HEK293 (cell line): ENCODE measurements around the gene SHROOM4.

Experiments
- CTCF ChIA-PET: fragments of 350-600 bp; formaldehyde crosslinking; extraction: SDS; loops from one replicate; lab custom pipeline; 2021; ENCODE audit warnings: antibody characterized with exemption; lab: Yijun Ruan, JAX
- POLR2A ChIA-PET: fragments of 300-600 bp; formaldehyde crosslinking; extraction: SDS; loops from one replicate; lab custom pipeline; 2020; ENCODE audit warnings: antibody characterized with exemption, inconsistent platforms; lab: Yijun Ruan, JAX
- H3K27ac ChIP-seq: fragments of 200-500 bp; sonication (Bioruptor generic); 2 replicates; pipeline ENCODE4 v1.5.1; 2014; ENCODE audit warnings: low read depth, low read length, control low read depth, inconsistent platforms; ENCODE audit errors: extremely low read depth
- H3K36me3 ChIP-seq, 2 experiments: fragments of 200-500 bp in 1 of 2; sonication (Bioruptor generic) in 1 of 2; 1 replicate in 1 of 2; 2 replicates in 1 of 2; pipeline ENCODE4 v1.5.1; 2014 to 2017; ENCODE audit warnings: inconsistent platforms in 2 of 2, low read length in 2 of 2; ENCODE audit not compliant: control insufficient read depth in 2 of 2, insufficient read depth in 1 of 2
- H3K4me1 ChIP-seq: fragments of 200-500 bp; sonication (Bioruptor generic); 2 replicates; pipeline ENCODE4 v1.5.1; 2014; ENCODE audit warnings: mild to moderate bottlenecking, low read length, inconsistent platforms; ENCODE audit not compliant: control insufficient read depth, insufficient read depth
- H3K4me3 ChIP-seq: 2 replicates; pipeline ENCODE4 v1.5.1; 2011; ENCODE audit warnings: low read depth, mild to moderate bottlenecking, control low read depth, low read length, moderate library complexity
- H3K9me3 ChIP-seq: fragments of 200-500 bp; sonication (Bioruptor generic); 2 replicates; pipeline ENCODE4 v1.5.1; 2014; ENCODE audit warnings: low read depth, low read length, inconsistent platforms; ENCODE audit not compliant: control insufficient read depth, insufficient read depth
- ATF2 ChIP-seq: fragments of 450-650 bp; formaldehyde crosslinking; IDR thresholded peaks from 2 replicates; pipeline ENCODE4 v1.5.1; 2016; ENCODE audit warnings: missing biosample characterization, missing genetic modification characterization, low read depth
- ELK4 ChIP-seq: IDR thresholded peaks from 2 replicates; pipeline ENCODE4 v1.6.1; 2011; ENCODE audit warnings: mild to moderate bottlenecking, low read depth, low read length, borderline replicate concordance
- KLF16 ChIP-seq: fragments of 450-650 bp; formaldehyde crosslinking; IDR thresholded peaks from 2 replicates; pipeline ENCODE4 v1.5.1; 2017; ENCODE audit warnings: missing biosample characterization, missing genetic modification characterization
- SP7 ChIP-seq: fragments of 450-650 bp; formaldehyde crosslinking; IDR thresholded peaks from 2 replicates; pipeline ENCODE4 v1.5.1; 2016; ENCODE audit warnings: missing biosample characterization, missing genetic modification characterization
- YY1 ChIP-seq: fragments of 450-650 bp; formaldehyde crosslinking; IDR thresholded peaks from 2 replicates; pipeline ENCODE4 v1.5.1; 2018; ENCODE audit warnings: missing biosample characterization, missing genetic modification characterization
- ZBTB11 ChIP-seq: fragments of 450-650 bp; formaldehyde crosslinking; conservative IDR thresholded peaks from 2 replicates; pipeline ENCODE4 v1.5.1; 2016; ENCODE audit warnings: low read depth, missing biosample characterization, missing genetic modification characterization
- ZBTB21 ChIP-seq: fragments of 450-650 bp; formaldehyde crosslinking; IDR thresholded peaks from 2 replicates; pipeline ENCODE4 v1.5.1; 2017; ENCODE audit warnings: missing biosample characterization, missing genetic modification characterization
- ZBTB7A ChIP-seq: fragments of 450-650 bp; formaldehyde crosslinking; IDR thresholded peaks from 2 replicates; pipeline ENCODE4 v1.5.1; 2016; ENCODE audit warnings: low read depth, missing biosample characterization, missing genetic modification characterization
- ZNF132 ChIP-seq: fragments of 450-650 bp; formaldehyde crosslinking; IDR thresholded peaks from 2 replicates; pipeline ENCODE4 v1.5.1; 2017; ENCODE audit warnings: missing biosample characterization, missing genetic modification characterization, borderline replicate concordance
- ZNF138 ChIP-seq: fragments of 450-650 bp; formaldehyde crosslinking; IDR thresholded peaks from 2 replicates; pipeline ENCODE4 v1.5.1; 2016; ENCODE audit warnings: missing biosample characterization, missing genetic modification characterization, borderline replicate concordance
- ZNF311 ChIP-seq: fragments of 450-650 bp; formaldehyde crosslinking; IDR thresholded peaks from 2 replicates; pipeline ENCODE4 v1.5.1; 2017; ENCODE audit warnings: missing biosample characterization, missing genetic modification characterization, borderline replicate concordance
- ZNF324 ChIP-seq: fragments of 450-650 bp; formaldehyde crosslinking; IDR thresholded peaks from 2 replicates; pipeline ENCODE4 v1.5.1; 2016; ENCODE audit warnings: missing biosample characterization, missing genetic modification characterization
- ZNF473 ChIP-seq: fragments of 450-650 bp; formaldehyde crosslinking; IDR thresholded peaks from 2 replicates; pipeline ENCODE4 v1.5.1; 2017; ENCODE audit warnings: missing biosample characterization, missing genetic modification characterization
- ZNF596 ChIP-seq: fragments of 450-650 bp; IDR thresholded peaks from 2 replicates; pipeline ENCODE4 v1.5.0; 2018; ENCODE audit warnings: missing biosample characterization, mild to moderate bottlenecking, missing genetic modification characterization, moderate library complexity
- TF ChIP-seq, protein P1 (sequence below): fragments of 450-650 bp; formaldehyde crosslinking; IDR thresholded peaks from 2 replicates; pipeline ENCODE4 v1.5.1; 2016; ENCODE audit warnings: missing biosample characterization, missing genetic modification characterization

SHROOM4 gene

GRCh38 chrX:50765986-50766385 lies 48.0 kb downstream of the SHROOM4 start (continued):
- TF ChIP-seq ZBTB11 (no peak), SP7 (no peak), YY1 (tag by site-specific recombination) (no peak)

GRCh38 chrX:50762578-50762977 lies 51.4 kb downstream of the SHROOM4 start:
- ChIA-PET POLR2A (no interaction called here), CTCF (interaction anchor here (0.7 to 1.3 kb wide), 6 partner anchors 9 to 83 kb away, joined by 3 to 4 read pairs (median 4); no protein-coding TSS in a partner anchor)
- Histone ChIP-seq H3K9me3 (no peaks in the 10 kb centered on the region), H3K4me1 (no peaks in the 10 kb centered on the region), H3K36me3 (no peaks in the 10 kb centered on the region), H3K27ac (no peak overlapping the region), H3K4me3 (no peak overlapping the region)
- TF ChIP-seq, protein P1, sequence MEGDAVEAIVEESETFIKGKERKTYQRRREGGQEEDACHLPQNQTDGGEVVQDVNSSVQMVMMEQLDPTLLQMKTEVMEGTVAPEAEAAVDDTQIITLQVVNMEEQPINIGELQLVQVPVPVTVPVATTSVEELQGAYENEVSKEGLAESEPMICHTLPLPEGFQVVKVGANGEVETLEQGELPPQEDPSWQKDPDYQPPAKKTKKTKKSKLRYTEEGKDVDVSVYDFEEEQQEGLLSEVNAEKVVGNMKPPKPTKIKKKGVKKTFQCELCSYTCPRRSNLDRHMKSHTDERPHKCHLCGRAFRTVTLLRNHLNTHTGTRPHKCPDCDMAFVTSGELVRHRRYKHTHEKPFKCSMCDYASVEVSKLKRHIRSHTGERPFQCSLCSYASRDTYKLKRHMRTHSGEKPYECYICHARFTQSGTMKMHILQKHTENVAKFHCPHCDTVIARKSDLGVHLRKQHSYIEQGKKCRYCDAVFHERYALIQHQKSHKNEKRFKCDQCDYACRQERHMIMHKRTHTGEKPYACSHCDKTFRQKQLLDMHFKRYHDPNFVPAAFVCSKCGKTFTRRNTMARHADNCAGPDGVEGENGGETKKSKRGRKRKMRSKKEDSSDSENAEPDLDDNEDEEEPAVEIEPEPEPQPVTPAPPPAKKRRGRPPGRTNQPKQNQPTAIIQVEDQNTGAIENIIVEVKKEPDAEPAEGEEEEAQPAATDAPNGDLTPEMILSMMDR (tag by site-specific recombination): no peak
- TF ChIP-seq ATF2 (tag by site-specific recombination): peak; percentile 12; the same call in 1 of the 2 replicates

- no peaks in the 10 kb centered on the region for H3K4me1 ChIP-seq
- H3K4me3 ChIP-seq: no peak overlapping the region
- POLR2A ChIA-PET: no interaction called here
- no peaks in the 10 kb centered on the region for H3K9me3 ChIP-seq
- no peak overlapping the region for H3K27ac ChIP-seq
- CTCF ChIA-PET: interaction anchor here (0.6 to 1.5 kb wide), 3 partner anchors 26 to 147 kb away, joined by 3 to 6 read pairs (median 4); no protein-coding TSS in a partner anchor
- no peaks in the 10 kb centered on the region for H3K36me3 ChIP-seq
- TF ChIP-seq ZNF138 (tag by site-specific recombination): no peak
- no peak for TF ChIP-seq ZBTB7A (tag by site-specific recombination)
- no peak for TF ChIP-seq ZNF473 (tag by site-specific recombination)
- TF ChIP-seq ZNF132: no peak
- no peak for TF ChIP-seq ZNF596
- TF ChIP-seq ZBTB21 (tag by site-specific recombination): no peak
- TF ChIP-seq ZNF324 (tag by site-specific recombination): no peak
- TF ChIP-seq ELK4: no peak
- no peak for TF ChIP-seq KLF16 (tag by site-specific recombination)
- no peak for TF ChIP-seq ZNF311 (tag by site-specific recombination)
Measured at GRCh38 chrX:50756276-50756675, 57.7 kb downstream of the SHROOM4 start.
